Right lobe of liver (tissue), 4 donors: Measurements from ENCODE around the gene FLRT1.

ENCODE experiments used
- POLR2A ChIP-seq: fragments of 450-650 bp; IDR thresholded peaks from one replicate; pipeline ENCODE4 v1.6.1; 2017; ENCODE audit warnings: antibody characterized with exemption, mild to moderate bottlenecking
- TF ChIP-seq, protein P1 (sequence below), 4 donors: fragments of 200-600 bp in 3 of 4; fragments of 450-650 bp in 1 of 4; IDR thresholded peaks; one replicate each; pipeline versions ENCODE4 v1.5.1 to v1.8.0; 2016 to 2022; ENCODE audit warnings: antibody characterized with exemption in 4 of 4, mild to moderate bottlenecking in 2 of 4
- donor health status: DM: no; HTN: no; CAD: no.
- donor health status: DM: no; HTN: no; CAD: no.
- donor health status: DM: no; HTN: yes; CAD: no.

DNA sequence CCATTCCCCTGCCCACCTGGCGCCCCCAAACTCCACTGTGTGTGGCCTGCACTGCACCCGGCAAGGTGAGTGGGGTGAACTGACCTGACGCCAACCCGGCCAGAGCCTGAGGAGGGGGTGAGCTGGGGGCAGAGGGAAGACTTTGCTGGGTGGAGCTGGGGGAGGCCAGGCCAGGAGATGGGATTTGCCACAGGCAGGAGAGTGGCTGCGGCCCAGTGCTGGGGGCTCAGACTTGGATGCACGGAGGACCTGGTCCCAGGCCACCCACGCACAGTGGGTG lies 17.8 kb upstream of the FLRT1 start:
- TF ChIP-seq, protein P1, sequence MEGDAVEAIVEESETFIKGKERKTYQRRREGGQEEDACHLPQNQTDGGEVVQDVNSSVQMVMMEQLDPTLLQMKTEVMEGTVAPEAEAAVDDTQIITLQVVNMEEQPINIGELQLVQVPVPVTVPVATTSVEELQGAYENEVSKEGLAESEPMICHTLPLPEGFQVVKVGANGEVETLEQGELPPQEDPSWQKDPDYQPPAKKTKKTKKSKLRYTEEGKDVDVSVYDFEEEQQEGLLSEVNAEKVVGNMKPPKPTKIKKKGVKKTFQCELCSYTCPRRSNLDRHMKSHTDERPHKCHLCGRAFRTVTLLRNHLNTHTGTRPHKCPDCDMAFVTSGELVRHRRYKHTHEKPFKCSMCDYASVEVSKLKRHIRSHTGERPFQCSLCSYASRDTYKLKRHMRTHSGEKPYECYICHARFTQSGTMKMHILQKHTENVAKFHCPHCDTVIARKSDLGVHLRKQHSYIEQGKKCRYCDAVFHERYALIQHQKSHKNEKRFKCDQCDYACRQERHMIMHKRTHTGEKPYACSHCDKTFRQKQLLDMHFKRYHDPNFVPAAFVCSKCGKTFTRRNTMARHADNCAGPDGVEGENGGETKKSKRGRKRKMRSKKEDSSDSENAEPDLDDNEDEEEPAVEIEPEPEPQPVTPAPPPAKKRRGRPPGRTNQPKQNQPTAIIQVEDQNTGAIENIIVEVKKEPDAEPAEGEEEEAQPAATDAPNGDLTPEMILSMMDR (IDR thresholded peaks at IDR 0.05): no peak
- no peak for TF ChIP-seq POLR2A
